ENCODE measurements around the gene ABR. TPM values are rescaled to one million over a fixed set of nuclear protein-coding genes. Genes with fewer than 3 reads are reported as not detected.

Gene ABR
- total and polyA plus RNA-seq, 4 donors = 2.7 to 12.9 (median 6.8) TPM

DNA sequence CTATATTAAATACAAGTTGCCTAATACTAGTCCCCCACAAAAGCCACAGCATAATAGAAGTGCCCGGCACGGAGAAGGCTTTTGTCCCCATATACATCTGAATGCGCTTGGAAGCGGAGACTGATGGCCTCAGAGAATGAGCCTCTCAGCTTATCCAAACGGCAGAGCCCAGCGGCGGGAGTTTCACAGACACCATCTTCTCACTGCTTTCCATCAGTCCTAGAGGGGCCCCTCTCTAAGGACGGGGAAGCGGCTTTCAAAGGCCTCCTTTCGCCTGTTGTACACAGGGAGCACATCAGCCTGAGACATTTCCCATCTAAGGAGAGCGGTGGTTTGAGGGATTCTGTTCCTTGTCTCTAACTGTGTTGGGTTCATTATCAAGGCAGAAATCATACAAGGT, 217.1 kb downstream of the ABR start (continued):
- TF ChIP-seq, protein P1, sequence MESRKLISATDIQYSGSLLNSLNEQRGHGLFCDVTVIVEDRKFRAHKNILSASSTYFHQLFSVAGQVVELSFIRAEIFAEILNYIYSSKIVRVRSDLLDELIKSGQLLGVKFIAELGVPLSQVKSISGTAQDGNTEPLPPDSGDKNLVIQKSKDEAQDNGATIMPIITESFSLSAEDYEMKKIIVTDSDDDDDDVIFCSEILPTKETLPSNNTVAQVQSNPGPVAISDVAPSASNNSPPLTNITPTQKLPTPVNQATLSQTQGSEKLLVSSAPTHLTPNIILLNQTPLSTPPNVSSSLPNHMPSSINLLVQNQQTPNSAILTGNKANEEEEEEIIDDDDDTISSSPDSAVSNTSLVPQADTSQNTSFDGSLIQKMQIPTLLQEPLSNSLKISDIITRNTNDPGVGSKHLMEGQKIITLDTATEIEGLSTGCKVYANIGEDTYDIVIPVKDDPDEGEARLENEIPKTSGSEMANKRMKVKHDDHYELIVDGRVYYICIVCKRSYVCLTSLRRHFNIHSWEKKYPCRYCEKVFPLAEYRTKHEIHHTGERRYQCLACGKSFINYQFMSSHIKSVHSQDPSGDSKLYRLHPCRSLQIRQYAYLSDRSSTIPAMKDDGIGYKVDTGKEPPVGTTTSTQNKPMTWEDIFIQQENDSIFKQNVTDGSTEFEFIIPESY (IDR thresholded peaks at IDR 0.05) = no peak
- TF ChIP-seq TAF1 (conservative IDR thresholded peaks at IDR 0.05) (no peak), NR2F2 (IDR thresholded peaks at IDR 0.05) (no peak), JUND (IDR thresholded peaks at IDR 0.05) (no peak), HNF4G (IDR thresholded peaks at IDR 0.05) (no peak)

GRCh38 chr17:962166-962565, 217.6 kb downstream of the ABR start:
- no peak overlapping the region for H3K9ac ChIP-seq (ENCODE audit: low read depth in 1 of 2, low read length in 2 of 2)
- H3K4me3 ChIP-seq (ENCODE audit: low read depth in 1 of 3, low read length in 3 of 3) = no peak overlapping the region
- no peaks in the 10 kb centered on the region for H3K4me1 ChIP-seq (ENCODE audit: control insufficient read depth in 4 of 4, insufficient read depth in 4 of 4, low read length in 3 of 4)
- WGBS = 87% methylated on average over 8 of the region's 8 CpGs
- no peak overlapping the region for H3K27ac ChIP-seq (ENCODE audit: low read depth in 1 of 2, low read length in 2 of 2)
- no peak for DNase-seq (ENCODE audit: low spot score)
- H3K36me3 ChIP-seq (ENCODE audit: control insufficient read depth in 4 of 4, insufficient read depth in 3 of 4, low read depth in 1 of 4, low read length in 3 of 4) = no peaks in the 10 kb centered on the region
- no peaks in the 10 kb centered on the region for H3K9me3 ChIP-seq (ENCODE audit: control insufficient read depth in 4 of 4, low read length in 3 of 4)
- no peaks in the 10 kb centered on the region for H3K27me3 ChIP-seq (ENCODE audit: control insufficient read depth in 4 of 4, insufficient read depth in 4 of 4, low read length in 3 of 4)
- TF ChIP-seq HNF4A (conservative IDR thresholded peaks at IDR 0.05) = no peak
- TF ChIP-seq FOXA1 (IDR thresholded peaks at IDR 0.05) = no peak
- no peak for TF ChIP-seq NR2F2 (IDR thresholded peaks at IDR 0.05)
- no peak for TF ChIP-seq TAF1 (conservative IDR thresholded peaks at IDR 0.05)
- no peak for TF ChIP-seq EGR1 (IDR thresholded peaks at IDR 0.05; ENCODE audit: low read depth in 2 of 2)
- TF ChIP-seq CTCF (IDR thresholded peaks at IDR 0.05; ENCODE audit: low read depth, low read length, missing input control) = no peak
- TF ChIP-seq RXRA (IDR thresholded peaks at IDR 0.05) = no peak
- TF ChIP-seq, protein P1 (IDR thresholded peaks at IDR 0.05) = no peak
- no peak for TF ChIP-seq JUND (IDR thresholded peaks at IDR 0.05)
- no peak for TF ChIP-seq MAX (IDR thresholded peaks at IDR 0.05)
- TF ChIP-seq SP1 (IDR thresholded peaks at IDR 0.05) = no peak
- TF ChIP-seq HNF4G (IDR thresholded peaks at IDR 0.05) = no peak
- TF ChIP-seq FOXA2 (IDR thresholded peaks at IDR 0.05) = no peak
- TF ChIP-seq GABPA (IDR thresholded peaks at IDR 0.05 in 1 of 2, conservative IDR thresholded peaks at IDR 0.05 in 1 of 2) = no peak
- no peak for TF ChIP-seq RAD21 (IDR thresholded peaks at IDR 0.05)
- no peak for TF ChIP-seq REST (IDR thresholded peaks at IDR 0.05)
- no peak for TF ChIP-seq YY1 (IDR thresholded peaks at IDR 0.05)
- no peak for TF ChIP-seq ATF3 (IDR thresholded peaks at IDR 0.05)

Measured in liver (tissue), 9 donors.